IMR-90 (cell line): ENCODE measurements around the gene TMTC1.

Experiments used
- BHLHE40 ChIP-seq: fragments of 150-350 bp; IDR thresholded peaks from 2 replicates; pipeline ENCODE4 v1.6.1; 2016; ENCODE audit warnings: mild to moderate bottlenecking, low read depth, low read length
- CEBPB ChIP-seq: IDR thresholded peaks from 2 replicates; pipeline ENCODE4 v1.6.1; 2012; ENCODE audit warnings: low read depth, low read length, improper control_type of control experiment
- CHD1 ChIP-seq: IDR thresholded peaks from 2 replicates; pipeline ENCODE4 v1.6.1; 2012; ENCODE audit warnings: low read depth, low read length, improper control_type of control experiment
- CTCF ChIP-seq: conservative IDR thresholded peaks from 2 replicates; pipeline ENCODE4 v1.5.1; 2012; ENCODE audit warnings: mild to moderate bottlenecking, low read depth, low read length, improper control_type of control experiment
- ELK1 ChIP-seq: fragments of 150-350 bp; IDR thresholded peaks from 2 replicates; pipeline ENCODE4 v1.6.1; 2016; ENCODE audit warnings: low read depth, mild to moderate bottlenecking, low read length, moderate library complexity, borderline replicate concordance
- MAFK ChIP-seq: IDR thresholded peaks from 2 replicates; pipeline ENCODE4 v1.6.1; 2012; ENCODE audit warnings: low read depth, low read length, improper control_type of control experiment
- MAZ ChIP-seq: IDR thresholded peaks from 2 replicates; pipeline ENCODE4 v1.6.1; 2012; ENCODE audit warnings: low read depth, mild to moderate bottlenecking, low read length, improper control_type of control experiment, moderate library complexity, borderline replicate concordance
- MXI1 ChIP-seq: IDR thresholded peaks from 2 replicates; pipeline ENCODE4 v1.6.1; 2012; ENCODE audit warnings: low read depth, mild to moderate bottlenecking, low read length, moderate library complexity, borderline replicate concordance
- NFE2L2 ChIP-seq: fragments of 150-350 bp; IDR thresholded peaks from 2 replicates; pipeline ENCODE4 v1.6.1; 2016; ENCODE audit warnings: low read depth, mild to moderate bottlenecking, low read length
- POLR2A ChIP-seq: IDR thresholded peaks from 2 replicates; pipeline ENCODE4 v1.6.1; 2012; ENCODE audit warnings: mild to moderate bottlenecking, low read depth, low read length
- RAD21 ChIP-seq: IDR thresholded peaks from 2 replicates; pipeline ENCODE4 v1.6.1; 2012; ENCODE audit warnings: low read length, improper control_type of control experiment
- RFX5 ChIP-seq: IDR thresholded peaks from 2 replicates; pipeline ENCODE4 v1.8.0; 2012; ENCODE audit warnings: low read depth, mild to moderate bottlenecking, low read length, moderate library complexity
- SMC3 ChIP-seq: fragments of 150-350 bp; IDR thresholded peaks from 2 replicates; pipeline ENCODE4 v1.6.1; 2016; ENCODE audit warnings: low read depth, mild to moderate bottlenecking, antibody characterized with exemption, low read length, moderate library complexity
- USF2 ChIP-seq: fragments of 150-350 bp; IDR thresholded peaks from 2 replicates; pipeline ENCODE4 v1.6.1; 2017; ENCODE audit warnings: mild to moderate bottlenecking, antibody characterized with exemption, low read length, low read depth

- no peak for TF ChIP-seq POLR2A
- no peak for TF ChIP-seq RFX5
- no peak for TF ChIP-seq MXI1
- TF ChIP-seq CTCF: no peak
- TF ChIP-seq MAFK: no peak
- no peak for TF ChIP-seq SMC3
- TF ChIP-seq USF2: no peak
- no peak for TF ChIP-seq ELK1
- no peak for TF ChIP-seq BHLHE40
- no peak for TF ChIP-seq RAD21
- TF ChIP-seq MAZ: no peak
- 0 out of 2 replicates have a peak, but pooled peaks have one; percentile 20 for TF ChIP-seq CEBPB
- TF ChIP-seq NFE2L2: no peak
- no peak for TF ChIP-seq CHD1
Observed at GRCh38 chr12:29756741-29757390, 26.9 kb downstream of the TMTC1 start.
